Keratinocyte (primary cell): ENCODE measurements around the gene GEMIN2. TPM values are rescaled to one million over a fixed set of nuclear protein-coding genes. Genes with fewer than 3 reads are reported as not detected.

ENCODE experiments used
- DNase-seq: peaks from one replicate; pipeline ENCODE4 v3.0.0-alpha.2; 2011; ENCODE audit warnings: low read depth, missing footprints, low spot score
- FAIRE-seq: peaks from 2 replicates; lab custom pipeline; 2011; peaks lifted over from hg19 to GRCh38; lab: Jason Lieb, UNC
- H2AFZ ChIP-seq: 2 replicates; pipeline ENCODE4 v1.6.0; 2012; ENCODE audit warnings: low read length, control low read depth, inconsistent platforms; ENCODE audit not compliant: control insufficient read depth
- H3K27ac ChIP-seq: 2 replicates; pipeline ENCODE4 v1.5.1; 2011; ENCODE audit warnings: low read length; ENCODE audit not compliant: control insufficient read depth, insufficient read depth
- H3K27me3 ChIP-seq: 3 replicates; pipeline ENCODE4 v1.6.0; 2011; ENCODE audit warnings: low read length; ENCODE audit not compliant: control insufficient read depth, insufficient read depth; ENCODE audit errors: extremely low read depth
- H3K36me3 ChIP-seq, 2 experiments: 2 replicates in 1 of 2; 3 replicates in 1 of 2; pipeline ENCODE4 v1.5.1; 2011; ENCODE audit warnings: low read length in 2 of 2, mild to moderate bottlenecking in 1 of 2; ENCODE audit not compliant: control insufficient read depth in 2 of 2, insufficient read depth in 2 of 2; ENCODE audit errors: extremely low read depth in 1 of 2
- H3K4me1 ChIP-seq: 3 replicates; pipeline ENCODE4 v1.5.1; 2011; ENCODE audit warnings: low read length; ENCODE audit not compliant: control insufficient read depth, insufficient read depth; ENCODE audit errors: extremely low read depth
- H3K4me2 ChIP-seq: 3 replicates; pipeline ENCODE4 v1.6.0; 2011; ENCODE audit warnings: low read depth, low read length; ENCODE audit not compliant: control insufficient read depth, insufficient read depth; ENCODE audit errors: extremely low read depth
- H3K4me3 ChIP-seq, 3 experiments: fragments of 200-600 bp in 1 of 3; sonication (generic) in 1 of 3; 2 replicates in 2 of 3; 3 replicates in 1 of 3; pipeline ENCODE4 v1.5.1; 2011 to 2016; ENCODE audit warnings: low read length in 3 of 3, mild to moderate bottlenecking in 3 of 3, control low read depth in 2 of 3, inconsistent platforms in 1 of 3, low read depth in 1 of 3, mixed read lengths in 1 of 3, mixed run types in 1 of 3, moderate library complexity in 1 of 3; ENCODE audit not compliant: control insufficient read depth in 2 of 3, insufficient read depth in 2 of 3; ENCODE audit errors: extremely low read depth in 1 of 3
- H3K79me2 ChIP-seq: 2 replicates; pipeline ENCODE4 v1.6.0; 2012; ENCODE audit warnings: low read length; ENCODE audit not compliant: control insufficient read depth, insufficient read depth
- H3K9ac ChIP-seq: 3 replicates; pipeline ENCODE4 v1.6.0; 2011; ENCODE audit warnings: low read length; ENCODE audit not compliant: control insufficient read depth, insufficient read depth; ENCODE audit errors: extremely low read depth
- H3K9me1 ChIP-seq: 3 replicates; pipeline ENCODE4 v1.6.0; 2011; ENCODE audit warnings: low read length; ENCODE audit not compliant: control insufficient read depth, insufficient read depth; ENCODE audit errors: extremely low read depth
- H3K9me3 ChIP-seq: 2 replicates; pipeline ENCODE4 v1.5.1; 2012; ENCODE audit warnings: low read depth, low read length; ENCODE audit not compliant: control insufficient read depth
- H4K20me1 ChIP-seq: 3 replicates; pipeline ENCODE4 v1.6.0; 2011; ENCODE audit warnings: low read length; ENCODE audit not compliant: control insufficient read depth, insufficient read depth; ENCODE audit errors: extremely low read depth
- CTCF ChIP-seq, 3 experiments: IDR thresholded peaks in 1 of 3; conservative IDR thresholded peaks in 1 of 3; optimal IDR thresholded peaks in 1 of 3; 2 replicates in 2 of 3; 3 replicates in 1 of 3; pipeline versions ENCODE3 to v1.5.1; 2011; ENCODE audit warnings: low read length in 3 of 3, mild to moderate bottlenecking in 3 of 3, moderate library complexity in 2 of 3, control low read depth in 1 of 3, inconsistent platforms in 1 of 3; ENCODE audit not compliant: insufficient read depth in 2 of 3; ENCODE audit errors: extremely low read depth in 1 of 3
- EZH2 ChIP-seq: IDR thresholded peaks from one replicate; pipeline ENCODE4 v1.6.1; 2012; ENCODE audit warnings: inconsistent platforms, mild to moderate bottlenecking, low read length, moderate library complexity
- dilution Hi-C: fragments of 300-500 bp; cut with MboI; formaldehyde crosslinking; loops from one replicate; pipeline ENCODE4 v1.7.0; 2020; ENCODE audit warnings: low sequenced_read_pairs; ENCODE audit not compliant: extremely low pct_ligation_motif_present
- polyA plus RNA-seq, 5 experiments: library from polyadenylated mRNA; depleted of rRNA in 3 of 5; stranded (reverse) in 3 of 5; stranded (forward) in 1 of 5; unstranded in 1 of 5; fragments of >200 nt; gene quantifications; 1 replicate in 1 of 5; 2 replicates in 3 of 5; 3 replicates in 1 of 5; pipeline versions ENCODE4 v1.2.1 to v1.2.3, GENCODE V29; 2011 to 2012; ENCODE audit warnings: missing spikeins in 2 of 5, low read depth in 1 of 5, low replicate concordance in 1 of 5

Gene GEMIN2
- polyA plus RNA-seq, 1 donor (not counting 4 experiments of a cell fraction or from before 2014, with no cell fraction given), result 28.7 TPM

GRCh38 chr14:39107591-39107996 lies 6.5 kb upstream of the GEMIN2 start:
- no peaks in the 10 kb centered on the region for H4K20me1 ChIP-seq
- no peak overlapping the region for H3K9ac ChIP-seq
- FAIRE-seq (no peak), DNase-seq (no peak)
- no peak overlapping the region for H3K27ac ChIP-seq
- no peaks in the 10 kb centered on the region for H3K9me3 ChIP-seq
- H3K9me1 ChIP-seq, result no peaks in the 10 kb centered on the region
- peaks cover 13% of the 10 kb centered on the region for H3K79me2 ChIP-seq
- no peaks in the 10 kb centered on the region for H3K36me3 ChIP-seq
- no peak overlapping the region for H3K4me2 ChIP-seq
- H3K27me3 ChIP-seq, result no peaks in the 10 kb centered on the region
- H3K4me1 ChIP-seq, result peaks cover 6% of the 10 kb centered on the region
- no peak for TF ChIP-seq EZH2
- TF ChIP-seq CTCF (optimal IDR thresholded peaks at IDR 0.05 in 1 of 3, IDR thresholded peaks at IDR 0.05 in 1 of 3, conservative IDR thresholded peaks at IDR 0.05 in 1 of 3; ENCODE audit: extremely low read depth in 1 of 3, insufficient read depth in 2 of 3, low read length in 3 of 3), result peak in 1 of 3 experiments; percentile 42
- H3K4me3 ChIP-seq, result no peak overlapping the region
- dilution Hi-C loops, result no loop called here
- no peak overlapping the region for H2AFZ ChIP-seq

GRCh38 chr14:39108791-39109190 lies 5.3 kb upstream of the GEMIN2 start:
- Histone ChIP-seq H3K4me3 (no peak overlapping the region), H3K9me1 (no peaks in the 10 kb centered on the region), H3K27me3 (no peaks in the 10 kb centered on the region), H3K79me2 (peaks cover 5% of the 10 kb centered on the region), H4K20me1 (no peaks in the 10 kb centered on the region), H2AFZ (no peak overlapping the region), H3K4me2 (no peak overlapping the region), H3K27ac (no peak overlapping the region), H3K4me1 (peaks cover 10% of the 10 kb centered on the region), H3K36me3 (no peaks in the 10 kb centered on the region), H3K9me3 (no peaks in the 10 kb centered on the region), H3K9ac (no peak overlapping the region)
- FAIRE-seq, result no peak
- TF ChIP-seq CTCF (optimal IDR thresholded peaks at IDR 0.05 in 1 of 3, IDR thresholded peaks at IDR 0.05 in 1 of 3, conservative IDR thresholded peaks at IDR 0.05 in 1 of 3; ENCODE audit: extremely low read depth in 1 of 3, insufficient read depth in 2 of 3, low read length in 3 of 3) (no peak), EZH2 (no peak)
- dilution Hi-C loops, result no loop called here
- DNase-seq, result no peak
